Peyer's patch (tissue), 4 donors: Measurements from ENCODE around the gene CLINT1.

ENCODE experiments used
- CTCF ChIP-seq, 6 experiments: fragments of 450-650 bp in 4 of 6; fragments of 200-600 bp in 2 of 6; sonication (generic) in 1 of 6; IDR thresholded peaks; one replicate each; pipeline ENCODE4 v1.5.1; 2017 to 2019; ENCODE audit warnings: antibody characterized with exemption in 6 of 6, mild to moderate bottlenecking in 3 of 6, moderate library complexity in 1 of 6
- POLR2A ChIP-seq, 2 donors: fragments of 450-650 bp; IDR thresholded peaks; one replicate each; pipeline ENCODE4 v1.5.1; 2017; ENCODE audit warnings: antibody characterized with exemption in 2 of 2, mild to moderate bottlenecking in 2 of 2, moderate library complexity in 2 of 2

GRCh38 chr5:157900644-157901043 lies 41.7 kb upstream of the CLINT1 start:
- no peak for TF ChIP-seq CTCF (IDR thresholded peaks at IDR 0.05)
- no peak for TF ChIP-seq POLR2A (IDR thresholded peaks at IDR 0.05)
